ENCODE measurements around the gene RSPH3.

DNA sequence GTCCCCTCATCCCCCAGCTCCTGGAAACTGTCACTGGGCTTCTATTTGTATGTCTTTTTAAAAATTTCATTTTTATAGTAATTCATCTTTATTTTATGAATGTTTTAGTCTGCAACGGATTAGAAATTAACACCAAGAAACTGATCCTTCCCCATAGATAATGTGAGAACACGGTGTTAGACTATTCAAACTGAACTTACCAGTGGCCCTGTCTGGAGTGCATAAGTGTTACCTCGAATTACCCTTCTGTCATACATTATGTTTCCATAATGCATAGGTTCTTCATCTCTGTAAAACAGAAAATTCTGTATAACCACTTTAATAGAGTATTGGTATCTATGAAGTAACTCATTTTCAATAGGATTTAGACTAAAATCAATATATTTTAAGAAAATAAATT is 6.4 kb downstream of the RSPH3 start:
- TF ChIP-seq, protein P1, sequence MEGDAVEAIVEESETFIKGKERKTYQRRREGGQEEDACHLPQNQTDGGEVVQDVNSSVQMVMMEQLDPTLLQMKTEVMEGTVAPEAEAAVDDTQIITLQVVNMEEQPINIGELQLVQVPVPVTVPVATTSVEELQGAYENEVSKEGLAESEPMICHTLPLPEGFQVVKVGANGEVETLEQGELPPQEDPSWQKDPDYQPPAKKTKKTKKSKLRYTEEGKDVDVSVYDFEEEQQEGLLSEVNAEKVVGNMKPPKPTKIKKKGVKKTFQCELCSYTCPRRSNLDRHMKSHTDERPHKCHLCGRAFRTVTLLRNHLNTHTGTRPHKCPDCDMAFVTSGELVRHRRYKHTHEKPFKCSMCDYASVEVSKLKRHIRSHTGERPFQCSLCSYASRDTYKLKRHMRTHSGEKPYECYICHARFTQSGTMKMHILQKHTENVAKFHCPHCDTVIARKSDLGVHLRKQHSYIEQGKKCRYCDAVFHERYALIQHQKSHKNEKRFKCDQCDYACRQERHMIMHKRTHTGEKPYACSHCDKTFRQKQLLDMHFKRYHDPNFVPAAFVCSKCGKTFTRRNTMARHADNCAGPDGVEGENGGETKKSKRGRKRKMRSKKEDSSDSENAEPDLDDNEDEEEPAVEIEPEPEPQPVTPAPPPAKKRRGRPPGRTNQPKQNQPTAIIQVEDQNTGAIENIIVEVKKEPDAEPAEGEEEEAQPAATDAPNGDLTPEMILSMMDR (IDR thresholded peaks at IDR 0.05): no peak
- no peak for TF ChIP-seq POLR2A (IDR thresholded peaks at IDR 0.05)
